ENCODE results near the gene NCEH1.
"Not testable (repeated sequence)": the region's sequence is repeated elsewhere in the genome, so short reads cannot be mapped to it uniquely, and the experiment has no call there.

The NCEH1 gene

DNA sequence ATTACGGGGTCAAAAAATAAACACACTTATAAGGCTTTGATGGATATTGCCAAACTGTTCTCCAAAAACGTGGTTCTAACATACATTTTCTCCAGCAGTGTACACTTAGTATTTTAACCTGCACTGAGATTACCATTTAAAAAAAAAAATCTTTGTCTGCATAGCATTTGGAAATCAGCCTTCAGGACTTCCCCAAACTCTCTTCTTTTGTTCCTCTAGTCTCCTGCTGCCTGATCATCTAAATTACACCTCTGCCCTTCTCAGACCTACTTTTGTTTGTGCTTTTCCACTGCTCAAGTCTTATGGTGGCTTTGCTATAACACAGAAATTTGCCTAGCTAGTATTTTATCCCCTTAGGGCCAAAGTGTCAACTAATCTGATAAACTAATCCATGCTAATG lies 3.8 kb downstream of the NCEH1 start:
- no peak for ATAC-seq

DNA sequence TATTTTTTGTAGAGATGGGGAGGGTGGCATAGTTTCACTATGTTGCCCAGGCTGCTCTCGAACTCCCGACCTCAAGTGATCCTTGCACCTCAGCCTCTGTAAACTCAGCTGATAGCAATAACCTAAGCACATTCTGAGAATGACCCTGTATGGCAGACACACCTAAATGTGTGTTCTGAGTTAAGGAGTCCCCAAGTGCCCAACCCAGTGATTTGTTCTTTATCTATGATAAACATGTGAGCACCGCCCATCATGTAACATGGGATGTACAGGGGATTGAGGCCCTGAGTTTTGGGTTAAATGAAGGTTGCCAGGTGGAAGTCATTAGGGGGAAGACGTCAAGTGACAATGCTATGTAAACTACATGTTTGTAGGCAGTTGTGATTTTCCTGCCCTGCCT lies 5.7 kb downstream of the NCEH1 start:
- ATAC-seq = no peak

DNA sequence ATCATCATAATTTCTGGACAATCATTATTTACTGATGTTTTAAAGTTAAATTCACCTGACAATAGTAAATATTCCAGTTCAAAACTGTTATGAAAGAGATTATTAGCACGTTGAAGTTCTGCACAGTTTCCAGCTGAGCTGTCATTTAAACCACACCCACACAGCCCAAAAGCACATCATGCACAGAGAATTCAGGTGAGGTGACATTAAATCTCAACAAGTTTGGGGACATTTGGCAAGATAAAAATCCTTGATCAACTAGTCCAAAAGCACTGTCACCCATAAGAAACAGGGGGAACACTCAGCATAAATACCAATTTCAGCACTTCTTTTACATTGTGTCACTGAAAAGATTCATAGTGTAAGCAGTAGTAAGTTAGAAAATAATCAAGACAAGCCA lies 6.9 kb downstream of the NCEH1 start:
- no peak for ATAC-seq

DNA sequence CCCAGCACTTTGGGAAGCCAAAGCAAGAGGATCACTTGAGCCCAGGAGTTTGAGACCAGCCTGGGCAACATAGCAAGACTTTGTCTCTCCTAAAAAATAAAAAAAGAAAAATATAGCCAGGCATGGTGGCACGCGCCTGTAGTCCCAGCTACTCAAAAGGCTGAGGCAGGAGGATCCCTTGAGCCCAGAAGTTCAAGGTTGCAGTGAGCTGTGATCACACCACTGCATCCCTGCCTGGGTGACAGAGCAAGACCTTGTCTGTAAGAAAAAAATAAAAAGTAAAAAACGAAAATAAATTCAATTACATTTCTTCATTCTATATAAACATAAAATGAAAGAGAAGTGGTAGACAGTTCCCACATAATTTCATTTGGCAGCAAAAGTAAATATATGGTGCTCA lies 8.1 kb downstream of the NCEH1 start:
- ATAC-seq = not testable (repeated sequence)

DNA sequence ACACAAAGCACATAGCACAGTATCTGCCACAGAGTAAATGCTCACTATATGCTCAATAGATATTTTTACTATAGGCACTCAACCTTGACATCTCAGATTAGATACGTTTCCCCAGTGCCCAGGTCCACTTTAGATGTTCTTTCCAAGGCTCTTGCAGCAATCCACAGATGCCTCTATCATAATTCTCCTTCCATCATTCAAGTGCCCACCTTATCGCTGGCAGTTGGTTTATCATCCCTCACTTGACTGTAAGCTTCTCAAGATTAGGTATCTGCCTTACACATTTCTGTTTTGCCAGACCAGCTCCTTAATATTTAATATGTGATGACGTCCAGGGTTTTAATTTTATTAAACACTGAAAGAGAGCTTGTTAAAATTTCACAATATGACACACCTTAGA lies 8.6 kb downstream of the NCEH1 start:
- no peak for ATAC-seq

DNA sequence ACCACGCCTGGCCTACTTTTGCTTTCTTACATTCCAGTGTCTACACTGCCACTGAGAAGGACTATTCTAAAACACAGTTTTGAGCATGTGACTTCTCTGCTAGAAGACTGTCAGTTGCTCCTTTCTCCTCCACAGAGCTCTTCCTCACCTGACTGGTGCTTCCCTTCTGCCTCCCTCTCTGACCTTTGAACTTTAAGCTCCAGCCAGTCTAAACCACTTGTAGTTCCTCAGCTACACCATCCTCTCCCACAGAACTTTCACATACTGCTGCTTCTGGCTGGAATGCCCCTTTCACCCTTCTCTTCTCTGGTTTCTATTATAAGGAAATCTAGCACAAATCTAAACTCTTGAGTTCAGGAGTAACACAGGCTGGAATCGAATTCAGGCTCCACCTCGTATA lies 9.1 kb downstream of the NCEH1 start:
- ATAC-seq = no peak

DNA sequence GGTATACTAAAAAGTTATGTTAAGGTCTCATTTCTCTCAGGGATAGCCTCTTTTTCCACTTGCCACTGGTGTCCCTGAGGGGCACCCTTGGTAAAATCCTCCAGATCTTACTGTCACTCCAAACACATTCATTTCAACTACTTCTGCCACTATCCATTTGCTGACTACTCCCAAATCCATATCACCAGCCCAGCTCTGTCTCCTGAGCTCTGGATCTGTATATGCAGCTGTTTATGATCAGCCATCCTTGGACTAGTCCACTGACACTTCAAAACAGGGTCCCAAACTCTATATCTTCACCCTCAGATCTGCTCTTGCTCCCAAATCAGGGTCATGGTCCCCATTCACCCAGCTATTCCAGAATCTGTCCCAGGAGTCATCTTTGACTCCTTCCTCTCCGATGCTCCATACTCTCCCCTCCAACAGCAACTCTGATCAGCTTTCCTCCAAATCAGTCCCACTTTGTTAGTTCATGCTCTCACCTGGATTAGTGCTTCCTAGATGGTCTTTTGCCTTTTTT lies 9.9 kb downstream of the NCEH1 start:
- ATAC-seq = no peak

DNA sequence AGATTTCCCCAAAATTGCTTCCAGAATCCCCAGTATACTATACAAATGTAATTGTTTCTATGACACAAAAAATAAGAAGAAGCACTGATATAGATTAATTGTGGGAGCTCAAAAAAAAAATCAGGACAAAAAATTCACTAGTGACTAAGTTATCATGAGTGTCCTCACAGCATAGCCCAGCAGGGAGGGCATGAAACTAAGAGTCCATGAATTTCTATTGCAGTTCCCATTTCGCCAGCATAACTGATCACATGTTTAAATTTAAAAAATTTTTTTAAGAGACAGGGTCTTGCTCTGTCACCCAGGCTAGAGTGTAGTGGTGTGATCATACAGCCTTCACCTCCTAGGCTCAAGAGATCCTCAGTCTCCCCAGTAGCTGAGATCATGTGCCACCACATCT lies 10.6 kb downstream of the NCEH1 start:
- no peak for ATAC-seq

DNA sequence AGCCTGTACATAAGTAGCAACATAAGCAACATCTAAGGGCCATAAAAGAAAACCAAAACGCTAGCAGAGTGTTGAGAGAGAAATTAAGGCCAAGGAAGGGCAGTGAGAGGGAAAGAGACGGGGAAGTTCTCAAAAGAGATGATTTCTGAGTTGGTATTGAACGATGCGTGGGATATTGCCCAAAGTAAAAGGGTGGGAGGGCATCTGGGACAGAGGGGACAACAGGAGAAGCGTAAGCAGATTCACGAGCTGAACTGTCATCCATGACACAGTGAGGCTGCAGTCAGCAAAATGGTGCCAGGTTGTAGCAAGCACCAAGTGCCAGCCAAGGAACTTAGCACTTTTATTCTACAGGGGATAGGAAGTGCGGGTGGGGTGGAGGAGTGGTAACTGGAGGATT lies 11.8 kb downstream of the NCEH1 start:
- no peak for ATAC-seq

DNA sequence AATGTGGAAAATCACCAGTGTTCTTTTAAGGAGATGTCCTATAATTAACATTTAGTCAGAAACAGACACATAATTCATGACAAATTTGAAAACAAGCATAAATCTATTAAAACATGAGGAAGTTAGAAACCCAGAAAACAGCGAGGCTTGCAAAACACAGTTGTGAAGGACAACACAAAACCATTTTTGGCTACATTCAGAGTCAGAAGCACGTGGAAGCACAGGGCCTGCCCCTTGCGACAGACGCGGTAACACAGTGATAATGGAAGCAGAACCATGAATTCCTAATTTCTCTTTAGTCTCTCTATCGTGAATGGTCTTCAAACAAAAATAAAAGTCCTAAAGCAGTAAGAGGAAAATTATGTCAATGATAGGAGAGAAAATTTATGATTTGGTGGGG lies 12.2 kb downstream of the NCEH1 start:
- no peak for ATAC-seq

DNA sequence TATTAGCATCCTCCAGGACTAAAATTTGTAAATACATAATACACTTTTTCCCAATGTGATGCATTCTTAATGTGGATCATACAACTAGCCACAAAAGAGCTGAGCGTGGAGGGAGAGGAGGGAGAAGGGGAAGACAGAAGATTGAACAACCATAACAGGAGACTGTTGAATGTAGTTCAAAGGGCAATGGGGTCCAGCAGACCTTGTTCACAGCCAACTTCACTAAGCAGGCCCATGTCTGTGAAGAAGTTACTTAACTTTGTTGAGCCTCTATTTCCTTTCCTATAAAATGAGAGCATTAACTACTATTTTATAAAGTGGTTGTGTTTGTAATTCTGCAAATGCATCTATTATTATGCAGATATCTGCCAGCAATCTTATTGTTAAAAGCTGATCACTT lies 13.3 kb downstream of the NCEH1 start:
- ATAC-seq = no peak

DNA sequence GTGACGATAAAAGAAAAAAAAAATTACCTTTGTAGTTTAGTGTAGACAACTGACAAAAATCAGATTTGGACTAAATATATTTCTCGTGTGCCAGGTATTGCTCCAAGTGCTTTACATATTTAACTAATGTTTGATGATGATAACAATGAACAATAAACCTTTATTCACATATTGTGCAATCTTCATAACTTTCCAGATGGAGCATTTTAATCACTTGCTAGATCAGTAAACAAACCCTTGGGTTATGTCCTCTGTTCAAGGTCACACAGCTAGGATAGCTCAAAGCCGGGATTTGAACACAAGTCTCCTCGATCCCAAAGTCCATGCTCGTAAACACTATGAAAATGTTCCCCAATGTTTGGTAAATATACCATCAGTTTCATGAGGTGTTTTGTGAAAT lies 14.5 kb downstream of the NCEH1 start:
- ATAC-seq = no peak

DNA sequence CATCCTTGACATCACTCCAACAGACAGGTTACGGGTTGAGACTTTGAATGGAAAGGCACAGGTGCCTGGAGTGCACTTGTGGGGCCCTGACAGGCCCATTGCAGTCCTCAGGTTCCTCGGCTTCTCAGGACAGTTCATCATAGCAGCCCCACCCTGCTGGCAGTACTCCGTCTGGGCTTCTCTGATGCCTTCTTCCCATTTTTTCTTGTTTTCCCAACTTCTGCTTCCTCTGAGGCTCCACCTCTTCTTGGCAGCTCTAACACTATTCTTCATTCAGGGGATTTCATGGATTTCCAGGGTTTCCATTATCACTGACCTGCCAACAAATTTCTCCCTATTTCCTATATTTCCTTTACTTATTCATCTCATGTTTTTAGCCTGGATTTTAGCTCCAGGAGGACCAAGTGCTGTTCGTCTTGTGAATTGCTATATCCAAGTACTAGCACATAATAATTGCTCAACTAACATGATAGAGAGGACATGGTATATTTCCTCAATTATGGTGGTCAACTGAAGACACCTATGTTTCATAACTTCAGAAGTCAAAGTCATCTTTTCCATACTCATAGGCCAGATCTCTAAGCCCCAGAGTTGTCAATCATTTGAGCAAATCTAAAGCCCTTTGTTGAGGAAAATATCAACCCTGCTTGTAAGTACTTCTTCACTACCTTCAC lies 16.2 kb downstream of the NCEH1 start:
- ATAC-seq = no peak

DNA sequence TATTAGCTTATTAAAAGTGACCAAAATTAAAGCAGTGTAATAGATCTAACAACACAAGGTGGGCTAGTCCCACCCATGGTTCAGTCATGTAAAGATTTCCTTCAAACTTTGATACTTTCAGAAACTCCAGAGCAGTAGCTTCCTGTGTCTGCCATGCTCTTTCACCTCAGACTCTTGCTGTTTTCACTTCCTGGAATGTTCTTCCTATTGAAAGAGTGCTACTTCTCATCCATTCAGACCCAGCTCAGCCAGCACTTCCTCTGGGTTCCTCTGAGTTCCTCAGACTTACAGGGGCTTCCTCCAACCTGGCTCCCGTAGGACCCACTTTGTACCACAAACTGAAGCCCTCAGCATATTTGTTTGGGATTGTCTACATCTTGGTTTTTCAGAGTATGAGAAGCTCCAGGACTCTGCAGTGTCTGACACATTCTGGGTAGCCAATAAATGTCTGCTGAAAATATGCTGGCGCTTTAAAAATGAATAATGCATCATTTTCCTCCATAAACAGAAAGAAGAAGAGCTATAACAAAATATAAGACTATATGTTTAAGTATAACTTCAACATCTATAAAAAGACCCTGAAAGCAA lies 18.0 kb downstream of the NCEH1 start:
- ATAC-seq = no peak

DNA sequence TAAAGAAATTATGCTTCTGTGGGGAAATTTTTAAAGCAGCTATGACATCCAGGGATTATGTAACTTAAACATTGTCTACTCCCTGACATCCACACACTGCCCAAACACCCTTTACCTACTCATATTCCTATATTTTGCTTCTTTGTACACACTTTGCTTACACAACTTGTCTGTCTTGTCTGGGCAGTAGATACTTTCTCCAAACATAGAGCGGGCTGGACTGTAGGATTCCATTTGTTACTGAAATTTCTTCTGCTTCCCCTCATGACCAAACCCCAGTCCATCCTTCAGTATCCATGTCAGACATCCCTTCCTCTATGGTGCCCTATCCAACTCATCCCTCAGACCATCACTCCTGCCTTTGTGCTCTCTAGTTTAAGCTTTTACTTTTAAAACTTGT lies 19.9 kb downstream of the NCEH1 start:
- ATAC-seq = no peak

DNA sequence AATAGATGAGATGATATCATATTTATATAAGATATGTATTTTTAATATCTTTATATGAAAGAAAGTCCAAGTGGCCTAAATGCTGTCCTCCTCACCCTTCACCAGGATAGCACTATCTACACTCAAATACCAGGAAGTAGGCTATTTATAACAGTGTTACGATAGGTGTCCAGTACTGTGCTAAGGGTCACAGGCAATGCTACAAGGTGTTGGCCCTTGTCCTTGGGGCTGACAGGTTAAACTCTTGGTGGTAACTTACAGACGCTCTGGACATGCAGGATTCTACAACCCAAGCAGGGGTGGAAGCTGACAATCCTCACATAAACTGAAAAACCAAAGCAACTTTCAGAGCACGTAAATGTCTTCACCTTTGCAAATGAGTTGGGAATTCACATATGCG lies 22.3 kb downstream of the NCEH1 start:
- ATAC-seq = no peak

DNA sequence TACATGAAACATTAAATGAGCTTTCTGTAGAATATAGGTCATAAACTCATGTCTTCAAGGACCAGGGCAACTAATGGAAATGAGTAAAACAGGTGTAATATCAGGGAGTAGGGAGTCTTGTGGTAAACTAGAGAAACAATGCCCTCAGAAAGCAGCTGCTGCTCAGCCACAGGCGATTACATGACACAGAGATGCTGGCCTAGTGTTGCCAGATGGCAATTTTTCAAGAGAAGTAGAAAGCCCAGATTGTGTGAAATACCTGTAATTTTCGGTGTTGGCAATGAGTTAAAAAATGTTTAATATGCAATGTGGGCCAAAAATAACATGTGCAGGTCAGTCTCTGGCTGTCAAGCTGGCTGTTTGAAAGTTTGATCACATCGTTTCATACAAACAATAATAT lies 23.4 kb downstream of the NCEH1 start:
- no peak for ATAC-seq

DNA sequence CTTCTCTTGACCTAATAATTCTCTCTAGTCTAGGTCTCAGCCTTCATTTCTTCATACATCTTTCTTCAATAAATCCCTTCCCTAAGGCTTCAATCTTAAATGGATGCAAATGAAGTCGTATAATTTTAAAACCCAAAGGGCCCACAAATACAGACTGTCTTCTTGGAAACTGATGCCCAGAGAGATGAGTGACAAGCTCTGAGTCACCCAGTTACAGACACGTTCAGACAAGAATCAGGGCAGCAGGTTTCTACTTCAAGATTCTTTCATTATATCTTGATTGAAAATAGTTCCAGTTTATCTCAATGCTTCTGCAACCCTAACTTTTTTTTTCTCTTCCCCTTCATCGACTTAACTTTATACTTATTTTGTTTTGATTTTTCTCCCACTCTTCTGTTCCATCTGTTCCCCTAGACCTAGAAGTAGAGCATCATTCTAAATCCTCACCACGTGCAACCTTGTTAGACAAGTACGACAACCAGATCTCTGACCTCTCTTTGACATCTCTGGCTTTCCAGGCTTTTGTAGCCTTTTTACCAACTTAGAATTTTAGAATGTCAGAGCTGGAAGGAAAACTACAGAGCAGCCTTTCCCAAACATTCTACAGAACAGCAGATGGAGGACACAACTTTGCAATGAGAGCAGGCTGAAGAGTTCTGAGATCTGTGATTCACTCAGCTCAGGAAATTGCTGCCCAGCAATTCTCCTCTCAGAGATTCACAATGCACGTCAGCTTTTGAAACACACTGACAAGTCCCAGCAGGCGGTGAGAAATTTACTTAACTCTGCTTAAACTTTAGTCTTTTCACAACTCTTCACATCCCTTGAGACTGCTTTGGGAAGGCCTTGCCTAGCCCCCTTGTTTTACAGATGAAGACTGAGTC lies 25.3 kb downstream of the NCEH1 start:
- ATAC-seq = peak; percentile 58 to 81

DNA sequence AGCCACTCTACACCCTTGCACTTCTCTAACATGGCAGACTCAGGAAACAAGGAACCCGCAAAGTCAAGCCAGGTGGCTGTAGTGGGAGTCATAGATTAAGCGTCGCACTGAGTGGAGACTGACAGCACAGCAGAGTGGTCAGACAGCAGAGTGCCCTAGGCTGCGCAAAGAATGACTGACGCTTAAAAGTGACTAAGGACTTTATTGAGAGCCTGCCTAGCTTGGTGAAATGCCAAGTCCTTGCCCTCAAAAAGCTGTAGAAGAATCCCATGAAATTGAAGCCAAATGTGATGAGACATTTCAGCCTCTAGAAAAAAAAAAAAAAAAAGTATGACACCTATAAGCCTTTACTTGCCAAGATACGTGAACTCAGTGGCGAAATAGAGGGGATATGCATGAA lies 30.2 kb downstream of the NCEH1 start:
- no peak for ATAC-seq

DNA sequence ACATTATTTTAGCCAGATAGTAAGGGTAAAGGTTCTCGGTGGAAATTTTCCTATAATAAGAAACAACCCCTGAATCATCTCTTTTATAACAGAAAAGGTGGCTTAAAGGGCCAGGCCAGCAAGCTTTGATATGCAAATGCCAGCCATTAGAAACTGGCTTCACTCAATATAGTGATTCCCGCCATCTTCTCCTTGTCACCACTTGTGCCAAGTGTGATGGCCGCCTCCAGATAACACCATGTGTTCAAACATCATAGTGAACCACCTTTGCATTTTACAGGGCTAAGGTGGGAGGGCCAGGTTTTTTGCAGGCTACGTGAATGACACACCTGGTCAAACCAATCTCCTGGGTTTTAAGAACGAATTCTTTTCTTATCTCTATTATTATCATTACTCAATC lies 31.3 kb downstream of the NCEH1 start:
- ATAC-seq = no peak

DNA sequence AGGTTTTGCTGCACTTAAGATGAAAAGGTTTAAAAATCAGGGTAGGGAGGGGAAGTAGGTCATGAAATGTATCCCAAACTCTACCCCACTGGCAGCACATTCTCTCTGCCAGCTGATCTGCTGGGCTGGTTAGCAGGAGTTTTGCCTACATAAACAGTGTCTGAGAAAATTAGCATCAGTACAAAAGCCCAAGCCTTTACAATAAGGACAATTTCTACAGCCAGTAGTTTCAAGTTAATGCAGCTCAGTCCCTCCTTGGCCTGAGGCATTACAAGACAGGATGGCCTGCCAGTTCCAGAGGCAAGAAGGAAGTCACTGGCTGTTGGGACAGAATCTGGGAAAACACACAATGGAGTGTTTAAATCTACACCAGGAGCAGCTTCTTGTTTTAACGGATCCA lies 32.8 kb downstream of the NCEH1 start:
- ATAC-seq = no peak

DNA sequence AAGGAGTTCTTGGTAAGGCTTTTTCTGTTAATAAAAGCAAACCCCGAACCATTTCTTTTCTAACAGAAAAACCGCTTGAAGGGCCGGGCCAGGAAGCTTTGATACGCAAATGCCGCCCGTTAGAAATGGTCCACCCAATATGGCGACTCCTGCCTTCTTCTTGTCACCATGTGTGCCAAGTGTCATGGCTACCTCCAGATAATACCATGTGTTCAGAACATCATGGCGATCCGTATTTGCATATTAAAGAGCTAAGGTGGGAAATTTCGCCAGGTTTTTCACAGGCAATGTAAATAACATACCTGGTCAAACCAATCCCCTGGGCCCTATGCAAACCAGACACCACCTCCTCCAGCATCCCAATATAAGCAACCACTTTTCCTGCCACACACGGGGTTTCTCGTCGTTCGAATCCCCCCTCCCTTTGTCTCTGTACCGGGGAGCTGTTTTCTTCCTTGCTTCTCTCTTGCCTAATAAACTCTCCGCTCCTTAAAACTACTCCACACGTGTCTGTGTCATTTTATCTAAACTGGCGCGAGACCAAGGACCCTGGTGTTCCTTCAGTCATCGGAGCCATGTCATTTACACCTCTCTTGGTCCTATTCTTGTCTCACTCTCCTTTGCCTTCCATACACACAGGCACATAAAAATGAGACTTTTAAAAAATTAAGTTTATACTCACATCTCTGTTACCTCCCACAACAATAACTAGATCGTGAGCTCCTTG lies 34.5 kb downstream of the NCEH1 start:
- ATAC-seq = no peak
